ENCODE data around the gene ATXN7L1. TPM values are rescaled to one million over a fixed set of nuclear protein-coding genes. Genes with fewer than 3 reads are reported as not detected.

ATXN7L1 gene
- total RNA-seq, 1 experiment from 2014 or later, result 29.9 TPM

DNA sequence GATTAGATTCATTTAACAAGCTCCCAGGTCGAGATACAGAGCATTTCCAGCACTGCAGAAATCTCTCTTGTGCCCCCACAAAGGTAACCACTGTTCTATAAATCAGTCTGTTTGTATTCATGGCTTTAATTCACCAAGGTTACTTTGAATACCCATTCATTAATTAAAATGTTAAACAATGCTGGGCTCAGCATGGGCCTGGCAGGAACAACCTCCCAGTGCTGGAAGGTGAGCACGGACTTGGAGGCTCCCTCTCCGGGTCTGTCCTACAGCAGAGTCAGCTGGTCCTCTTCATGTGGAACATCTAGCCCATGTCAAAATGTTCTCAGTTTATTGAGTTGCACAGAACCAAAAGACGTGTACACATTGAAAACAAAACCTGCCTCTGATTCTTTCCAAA, 279.5 kb downstream of the ATXN7L1 start:
- no peak for DNase-seq (ENCODE audit: low spot score)
- H3K4me3 ChIP-seq (ENCODE audit: low read depth, low read length, poor library complexity, severe bottlenecking), result no peak overlapping the region
- H3K36me3 ChIP-seq (ENCODE audit: insufficient read depth, low read length, poor library complexity, severe bottlenecking), result no peaks in the 10 kb centered on the region
- ChIA-PET CTCF (no interaction called here), POLR2A (ENCODE audit: low non-redundant PET) (no interaction called here)
- no peaks in the 10 kb centered on the region for H3K27me3 ChIP-seq (replicated peaks; ENCODE audit: insufficient read depth, low read depth, low read length, poor library complexity)
- TF ChIP-seq CTCF (conservative IDR thresholded peaks at IDR 0.05; ENCODE audit: low read depth, low read length) (no peak), EZH2 (IDR thresholded peaks at IDR 0.05; ENCODE audit: borderline replicate concordance, low read depth, low read length, poor library complexity, severe bottlenecking) (no peak)
- no TSS peak for BruUV-seq (replicated peaks)
- H3K27ac ChIP-seq (ENCODE audit: low read depth, low read length, poor library complexity, severe bottlenecking), result no peak overlapping the region
- H3K4me1 ChIP-seq (ENCODE audit: insufficient read depth, low read length, poor library complexity, severe bottlenecking), result no peaks in the 10 kb centered on the region
- no peaks in the 10 kb centered on the region for H3K9me3 ChIP-seq (ENCODE audit: low read depth, low read length, poor library complexity, severe bottlenecking)
- intact Hi-C loops (cut with micrococcal nuclease; ENCODE audit: unreplicated experiment), result no loop called here

DNA sequence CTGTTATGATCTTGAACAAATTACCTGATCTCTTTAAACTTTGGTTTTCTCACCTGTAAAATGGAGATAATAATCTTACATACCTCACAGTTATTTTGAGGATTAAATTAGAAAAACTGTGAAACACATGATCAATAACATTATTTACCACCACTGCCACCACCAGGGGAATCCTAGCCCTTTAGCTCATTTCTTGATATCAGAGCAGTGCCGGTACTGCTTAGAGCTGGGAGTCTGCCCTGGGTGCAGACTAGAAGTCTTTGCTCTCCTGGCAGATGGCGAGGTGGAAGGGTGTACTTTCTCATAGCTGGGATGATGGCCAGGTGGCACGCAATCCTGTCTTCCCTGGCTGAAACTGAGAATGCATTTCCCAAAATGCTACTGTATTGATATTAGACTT, 282.4 kb downstream of the ATXN7L1 start:
- no peaks in the 10 kb centered on the region for H3K36me3 ChIP-seq (ENCODE audit: insufficient read depth, low read length, poor library complexity, severe bottlenecking)
- H3K27me3 ChIP-seq (replicated peaks; ENCODE audit: insufficient read depth, low read depth, low read length, poor library complexity), result no peaks in the 10 kb centered on the region
- ChIA-PET CTCF (interaction anchor here (0.6 kb wide), 1 partner anchor 166 kb away, joined by 4 read pairs; no protein-coding TSS in a partner anchor), POLR2A (ENCODE audit: low non-redundant PET) (no interaction called here)
- H3K4me1 ChIP-seq (ENCODE audit: insufficient read depth, low read length, poor library complexity, severe bottlenecking), result no peaks in the 10 kb centered on the region
- intact Hi-C loops (cut with micrococcal nuclease; ENCODE audit: unreplicated experiment), result loop anchor here (5.0 kb wide), 1 partner anchor 448 kb away; no protein-coding TSS in a partner anchor
- no peak overlapping the region for H3K4me3 ChIP-seq (ENCODE audit: low read depth, low read length, poor library complexity, severe bottlenecking)
- no peak overlapping the region for H3K27ac ChIP-seq (ENCODE audit: low read depth, low read length, poor library complexity, severe bottlenecking)
- no peak for TF ChIP-seq EZH2 (IDR thresholded peaks at IDR 0.05; ENCODE audit: borderline replicate concordance, low read depth, low read length, poor library complexity, severe bottlenecking)
- peak; percentile 37 for TF ChIP-seq CTCF (conservative IDR thresholded peaks at IDR 0.05; ENCODE audit: low read depth, low read length)
- peak; percentile 17 for DNase-seq (ENCODE audit: low spot score)
- BruUV-seq (replicated peaks), result no TSS peak
- H3K9me3 ChIP-seq (ENCODE audit: low read depth, low read length, poor library complexity, severe bottlenecking), result no peaks in the 10 kb centered on the region

DNA sequence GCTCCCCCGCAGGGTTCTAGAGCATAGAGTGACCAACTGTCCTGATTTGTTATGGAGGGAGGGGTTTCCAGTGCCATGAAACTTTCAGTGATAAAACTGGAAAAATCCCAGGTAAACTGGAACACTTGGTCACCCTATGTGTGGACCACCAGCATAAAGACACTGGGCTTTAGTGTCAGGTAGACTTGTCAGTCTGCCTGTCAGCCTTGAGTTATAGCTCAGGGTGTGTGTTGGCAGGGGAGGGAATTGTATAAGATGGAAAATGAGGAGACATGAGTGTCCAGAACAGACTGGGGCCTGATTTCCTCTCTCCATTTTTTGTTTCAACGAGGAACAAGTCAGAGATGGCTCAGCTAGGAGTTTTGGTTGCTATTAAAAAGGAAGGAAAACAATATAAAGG, 284.9 kb downstream of the ATXN7L1 start:
- H3K36me3 ChIP-seq (ENCODE audit: insufficient read depth, low read length, poor library complexity, severe bottlenecking), result no peaks in the 10 kb centered on the region
- TF ChIP-seq CTCF (conservative IDR thresholded peaks at IDR 0.05; ENCODE audit: low read depth, low read length), result no peak
- H3K27ac ChIP-seq (ENCODE audit: low read depth, low read length, poor library complexity, severe bottlenecking), result no peak overlapping the region
- no peaks in the 10 kb centered on the region for H3K4me1 ChIP-seq (ENCODE audit: insufficient read depth, low read length, poor library complexity, severe bottlenecking)
- H3K27me3 ChIP-seq (replicated peaks; ENCODE audit: insufficient read depth, low read depth, low read length, poor library complexity), result no peaks in the 10 kb centered on the region
- BruUV-seq (replicated peaks), result no TSS peak
- H3K9me3 ChIP-seq (ENCODE audit: low read depth, low read length, poor library complexity, severe bottlenecking), result no peaks in the 10 kb centered on the region
- POLR2A ChIA-PET (ENCODE audit: low non-redundant PET), result no interaction called here
- no peak overlapping the region for H3K4me3 ChIP-seq (ENCODE audit: low read depth, low read length, poor library complexity, severe bottlenecking)
- CTCF ChIA-PET, result interaction anchor here (0.5 kb wide), 1 partner anchor 37 kb away, joined by 3 read pairs; no protein-coding TSS in a partner anchor
- DNase-seq (ENCODE audit: low spot score), result no peak
- intact Hi-C loops (cut with micrococcal nuclease; ENCODE audit: unreplicated experiment), result loop anchor here (5.0 kb wide), 1 partner anchor 451 kb away; no protein-coding TSS in a partner anchor
